Cortex of kidney (tissue), 1 donor: ENCODE measurements around the gene SUGT1.

ENCODE experiments used
- DNase-seq: peaks from one replicate; lab custom pipeline; 2025; lab: John Stamatoyannopoulos, UW

SUGT1 gene

GRCh38 chr13:52737965-52738364 is 85.3 kb downstream of the SUGT1 start:
- no peak for DNase-seq

GRCh38 chr13:52738719-52739467 is 86.3 kb downstream of the SUGT1 start:
- no peak for DNase-seq

- DNase-seq: no peak
Observed at GRCh38 chr13:52739468-52740071, 86.9 kb downstream of the SUGT1 start, which contains the start of gene CNMD. Gene CNMD, minus strand, starts transcription at chr13:52739820. Its CDS starts 119 bp downstream, at chr13:52739701.

- no peak for DNase-seq
Observed at GRCh38 chr13:52743569-52743968, 90.9 kb downstream of the SUGT1 start.

- no peak for DNase-seq
Observed at GRCh38 chr13:52743988-52744387, 91.4 kb downstream of the SUGT1 start.

GRCh38 chr13:52744842-52745375 is 92.3 kb downstream of the SUGT1 start:
- DNase-seq: no peak

GRCh38 chr13:52746141-52746540 is 93.5 kb downstream of the SUGT1 start:
- DNase-seq: no peak

- DNase-seq: no peak
Observed at GRCh38 chr13:52749419-52749818, 96.8 kb downstream of the SUGT1 start.
